IPS-18a (cell line): ENCODE results near the gene FER.

ENCODE experiments used
- H3K27ac ChIP-seq: one replicate; pipeline ENCODE4 v1.5.1; 2013; ENCODE audit warnings: low read length
- H3K27me3 ChIP-seq: one replicate; pipeline ENCODE4 v1.6.1; 2013; ENCODE audit warnings: mild to moderate bottlenecking, low read length; ENCODE audit not compliant: control insufficient read depth, insufficient read depth
- H3K36me3 ChIP-seq: one replicate; pipeline ENCODE4 v1.6.1; 2013; ENCODE audit warnings: low read depth, low read length; ENCODE audit not compliant: control insufficient read depth
- H3K4me1 ChIP-seq: one replicate; pipeline ENCODE4 v1.6.1; 2013; ENCODE audit warnings: low read depth, low read length; ENCODE audit not compliant: control insufficient read depth
- H3K4me3 ChIP-seq: one replicate; pipeline ENCODE4 v1.5.1; 2013; ENCODE audit warnings: low read length
- H3K9ac ChIP-seq: one replicate; pipeline ENCODE4 v1.6.1; 2013; ENCODE audit warnings: mild to moderate bottlenecking, low read length, moderate library complexity
- H3K9me3 ChIP-seq: one replicate; pipeline ENCODE4 v1.6.1; 2013; ENCODE audit warnings: low read depth, low read length; ENCODE audit not compliant: control insufficient read depth

Gene FER

DNA sequence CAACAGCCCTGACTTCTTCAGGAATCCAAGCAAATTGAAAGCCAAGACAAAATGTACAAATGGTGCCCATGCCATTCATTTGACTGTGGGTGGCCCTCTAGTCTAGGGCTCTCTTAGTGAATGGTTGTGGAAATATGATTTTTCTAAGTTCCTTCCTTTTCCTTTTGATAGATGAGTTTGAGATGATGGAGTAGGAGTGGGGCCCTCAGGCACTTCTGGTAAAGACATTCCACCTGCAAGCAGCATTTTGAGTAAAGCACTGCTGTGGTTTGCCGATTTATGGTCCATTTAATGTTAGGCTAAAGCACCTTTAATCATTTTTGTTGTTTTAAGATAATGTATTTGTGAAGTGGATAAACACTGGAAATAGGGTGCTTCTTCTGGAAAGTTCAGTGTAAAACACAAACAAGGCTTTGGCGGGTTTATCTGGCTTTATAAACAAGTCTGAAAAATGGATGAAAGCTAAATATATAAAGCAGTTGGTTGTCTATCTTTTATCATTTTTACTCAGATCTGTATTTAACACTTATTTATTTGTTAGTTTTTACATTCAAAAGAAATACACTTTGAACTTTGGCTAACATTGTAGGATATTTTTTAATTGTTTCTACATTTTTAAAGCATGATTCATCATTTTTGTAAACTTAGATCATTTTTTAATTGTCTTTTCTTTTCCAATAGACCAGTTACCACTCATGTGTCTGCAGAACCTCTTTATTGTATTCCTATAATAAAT lies 448.6 kb downstream of the FER start:
- Histone ChIP-seq H3K27me3 (no peaks in the 10 kb centered on the region), H3K9me3 (no peaks in the 10 kb centered on the region), H3K36me3 (no peaks in the 10 kb centered on the region), H3K4me1 (peaks cover 53% of the 10 kb centered on the region), H3K27ac (no peak overlapping the region), H3K9ac (no peak overlapping the region), H3K4me3 (peak overlapping the region; percentile 24)

DNA sequence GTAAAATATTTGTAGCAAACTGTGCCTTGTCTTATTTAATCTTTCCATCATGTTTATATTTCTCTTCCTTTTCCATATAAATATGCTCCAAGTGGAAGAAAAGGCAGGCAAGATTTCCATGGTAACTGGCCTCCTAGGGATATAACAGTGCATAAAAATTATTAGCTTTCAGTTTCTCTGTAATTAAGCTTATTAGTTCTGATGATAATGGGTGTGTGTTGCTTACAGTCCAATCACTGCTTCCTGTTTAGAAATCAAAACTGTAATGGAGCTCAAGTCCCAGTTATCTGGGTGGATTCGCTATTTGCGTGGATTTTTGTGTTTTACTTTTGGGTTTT lies 449.1 kb downstream of the FER start:
- H3K9me3 ChIP-seq = no peaks in the 10 kb centered on the region
- no peak overlapping the region for H3K9ac ChIP-seq
- no peaks in the 10 kb centered on the region for H3K36me3 ChIP-seq
- H3K4me3 ChIP-seq = no peak overlapping the region
- H3K27me3 ChIP-seq = no peaks in the 10 kb centered on the region
- H3K27ac ChIP-seq = no peak overlapping the region
- peaks cover 49% of the 10 kb centered on the region for H3K4me1 ChIP-seq

DNA sequence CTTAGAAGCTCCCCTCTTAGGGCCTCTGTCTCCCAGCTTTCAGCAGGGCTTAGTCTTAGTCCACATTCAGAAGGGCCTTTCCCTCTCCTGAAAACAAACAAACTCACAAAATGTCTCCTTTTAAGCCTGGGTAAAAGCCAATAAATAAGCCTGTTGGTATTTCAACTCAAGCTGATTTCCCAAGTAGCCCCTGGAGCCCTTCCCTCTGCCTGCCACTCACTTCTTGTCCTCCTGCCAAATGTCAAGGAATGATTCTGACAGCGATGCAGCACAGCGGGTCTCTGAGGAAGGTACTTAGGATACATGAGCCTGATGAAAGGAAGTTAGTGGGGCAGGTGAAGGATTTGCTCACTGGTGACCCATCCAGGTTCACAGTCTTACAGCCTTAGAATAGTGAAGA lies 451.6 kb downstream of the FER start:
- Histone ChIP-seq H3K4me3 (no peak overlapping the region), H3K9ac (no peak overlapping the region), H3K27me3 (no peaks in the 10 kb centered on the region), H3K36me3 (no peaks in the 10 kb centered on the region), H3K9me3 (no peaks in the 10 kb centered on the region), H3K4me1 (peaks cover 25% of the 10 kb centered on the region), H3K27ac (no peak overlapping the region)

DNA sequence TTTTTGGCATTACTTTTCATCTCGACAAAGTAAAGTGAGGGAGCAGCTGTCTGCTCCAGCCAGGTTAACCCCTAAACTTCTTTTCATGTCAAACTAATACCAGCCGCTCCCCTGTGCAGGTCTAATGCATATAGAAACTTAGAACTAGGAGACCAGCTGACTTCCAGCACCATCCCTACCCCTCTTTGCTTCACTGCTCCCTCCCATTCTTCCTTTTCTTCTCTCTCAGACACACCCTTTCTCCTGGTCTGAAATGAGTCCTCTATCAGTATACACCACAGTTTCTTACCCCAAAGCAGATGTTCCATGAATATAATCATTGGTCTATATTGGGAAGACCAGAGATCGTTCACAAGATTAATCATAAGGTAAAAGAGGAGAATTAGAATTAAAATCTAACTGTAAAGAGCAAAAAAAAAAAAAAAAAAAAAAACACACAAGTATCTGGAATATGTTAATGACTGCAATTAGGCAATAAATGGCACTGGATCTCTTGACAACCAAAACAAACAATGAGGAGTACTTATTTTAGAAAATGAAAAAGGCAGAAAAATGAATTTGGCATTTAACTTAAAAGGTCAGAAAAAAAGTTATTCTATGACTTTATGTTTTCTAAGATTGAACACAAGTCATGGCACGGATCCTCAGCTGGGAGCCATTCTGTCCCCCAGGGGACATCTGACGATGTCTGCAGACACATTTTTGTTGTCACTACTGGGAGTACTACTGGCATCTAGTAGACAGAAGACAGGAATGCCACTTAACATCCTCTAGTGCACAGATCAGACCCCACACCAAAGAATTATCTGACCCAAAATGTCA lies 452.3 kb downstream of the FER start:
- Histone ChIP-seq H3K36me3 (no peaks in the 10 kb centered on the region), H3K9ac (no peak overlapping the region), H3K27ac (no peak overlapping the region), H3K4me3 (no peak overlapping the region), H3K27me3 (no peaks in the 10 kb centered on the region), H3K4me1 (peaks cover 18% of the 10 kb centered on the region), H3K9me3 (no peaks in the 10 kb centered on the region)

DNA sequence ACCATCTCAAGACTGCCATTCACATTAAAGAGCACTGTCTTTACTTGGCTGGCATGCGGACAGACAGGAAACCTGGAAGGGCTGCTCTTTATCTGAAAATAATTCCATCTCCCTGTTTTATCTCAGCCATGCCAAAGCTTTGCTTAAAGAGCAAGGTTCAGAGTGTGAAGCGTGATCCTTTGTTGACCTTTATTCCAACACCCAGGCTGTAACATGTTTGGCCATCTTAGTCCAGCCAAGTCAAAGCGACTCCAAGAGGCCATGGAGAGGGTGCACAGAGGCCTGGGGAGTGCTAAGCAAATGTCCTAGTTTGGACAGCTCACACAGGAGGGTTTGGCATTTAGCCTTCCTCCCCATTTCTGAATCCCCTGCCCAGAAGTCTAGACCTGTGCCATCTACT lies 467.3 kb downstream of the FER start:
- Histone ChIP-seq H3K4me3 (no peak overlapping the region), H3K27me3 (no peaks in the 10 kb centered on the region), H3K9ac (no peak overlapping the region), H3K4me1 (no peaks in the 10 kb centered on the region), H3K36me3 (no peaks in the 10 kb centered on the region), H3K27ac (no peak overlapping the region), H3K9me3 (peaks cover 5% of the 10 kb centered on the region)

DNA sequence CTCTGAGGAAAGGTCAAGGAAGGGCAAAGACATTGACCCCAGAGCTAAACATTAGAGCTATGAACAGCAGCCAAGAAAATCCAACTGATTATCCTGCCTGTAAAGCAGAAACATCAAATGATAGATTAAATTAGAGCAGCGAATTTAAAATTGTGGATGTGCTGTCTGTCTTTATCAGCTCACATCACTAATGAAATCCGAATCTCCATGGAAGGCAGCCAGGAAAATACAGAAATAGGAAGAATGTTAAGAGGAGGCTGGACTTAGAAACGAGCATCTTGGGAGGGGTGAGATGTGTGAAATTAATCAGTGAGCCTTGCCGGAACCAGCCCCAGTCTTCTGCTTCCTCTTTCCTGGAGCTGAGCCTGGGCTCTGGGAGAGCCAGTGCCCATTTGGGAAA lies 471.1 kb downstream of the FER start:
- Histone ChIP-seq H3K27ac (no peak overlapping the region), H3K9me3 (peaks cover 5% of the 10 kb centered on the region), H3K27me3 (no peaks in the 10 kb centered on the region), H3K4me1 (no peaks in the 10 kb centered on the region), H3K36me3 (no peaks in the 10 kb centered on the region), H3K9ac (no peak overlapping the region), H3K4me3 (no peak overlapping the region)

DNA sequence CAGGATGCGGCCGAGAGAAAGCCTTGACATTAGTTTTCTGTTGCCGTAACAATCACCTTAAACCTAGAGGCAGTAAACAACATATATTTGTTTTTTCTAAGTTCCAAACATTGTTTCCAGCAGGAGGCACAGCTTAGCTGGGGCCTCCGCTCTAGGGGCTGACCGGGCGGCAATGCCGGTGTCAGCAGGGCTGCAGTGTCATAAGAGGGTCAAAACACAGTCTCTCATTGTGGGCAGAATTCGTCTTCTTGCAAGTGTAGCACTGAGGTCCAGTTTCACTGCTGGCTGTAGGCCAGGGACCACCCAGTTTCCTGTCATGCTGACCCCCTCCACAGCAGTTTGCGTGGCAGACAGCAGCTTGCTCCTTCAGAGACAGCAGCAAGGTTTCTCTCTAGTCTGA lies 475.8 kb downstream of the FER start:
- H3K4me1 ChIP-seq = no peaks in the 10 kb centered on the region
- no peak overlapping the region for H3K4me3 ChIP-seq
- no peak overlapping the region for H3K27ac ChIP-seq
- no peaks in the 10 kb centered on the region for H3K27me3 ChIP-seq
- H3K36me3 ChIP-seq = no peaks in the 10 kb centered on the region
- H3K9ac ChIP-seq = no peak overlapping the region
- peaks cover 3% of the 10 kb centered on the region for H3K9me3 ChIP-seq

DNA sequence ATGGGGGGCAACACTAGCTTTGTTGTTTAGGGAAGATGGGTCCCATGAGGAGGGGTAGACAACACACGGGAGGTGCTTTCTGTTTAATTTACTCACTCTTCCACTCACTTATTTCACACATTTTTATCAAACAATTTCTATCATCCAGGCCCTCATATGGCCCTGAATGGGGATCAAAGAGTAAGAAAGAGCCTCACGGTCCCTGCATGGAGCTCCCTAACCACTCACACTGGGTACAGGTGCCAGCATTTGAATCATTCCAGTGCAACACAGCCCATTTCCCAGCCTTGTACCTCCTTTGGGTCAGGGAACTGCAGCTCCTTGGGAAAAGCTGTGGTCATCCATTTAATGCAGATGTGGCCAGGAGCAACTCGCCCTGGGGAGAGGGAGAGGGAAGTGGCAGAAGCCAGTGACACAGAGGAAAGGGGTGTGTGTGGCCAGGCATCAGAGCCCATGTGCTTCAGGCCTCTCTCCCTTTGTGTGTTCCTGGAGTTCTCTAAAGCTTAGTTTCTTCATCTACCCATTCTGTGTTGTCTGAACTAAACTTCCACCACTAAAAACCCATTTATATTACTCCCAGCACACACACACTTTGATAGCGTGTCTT lies 476.7 kb downstream of the FER start:
- Histone ChIP-seq H3K4me3 (no peak overlapping the region), H3K27ac (no peak overlapping the region), H3K9me3 (peaks cover 3% of the 10 kb centered on the region), H3K27me3 (no peaks in the 10 kb centered on the region), H3K9ac (no peak overlapping the region), H3K36me3 (no peaks in the 10 kb centered on the region), H3K4me1 (no peaks in the 10 kb centered on the region)

DNA sequence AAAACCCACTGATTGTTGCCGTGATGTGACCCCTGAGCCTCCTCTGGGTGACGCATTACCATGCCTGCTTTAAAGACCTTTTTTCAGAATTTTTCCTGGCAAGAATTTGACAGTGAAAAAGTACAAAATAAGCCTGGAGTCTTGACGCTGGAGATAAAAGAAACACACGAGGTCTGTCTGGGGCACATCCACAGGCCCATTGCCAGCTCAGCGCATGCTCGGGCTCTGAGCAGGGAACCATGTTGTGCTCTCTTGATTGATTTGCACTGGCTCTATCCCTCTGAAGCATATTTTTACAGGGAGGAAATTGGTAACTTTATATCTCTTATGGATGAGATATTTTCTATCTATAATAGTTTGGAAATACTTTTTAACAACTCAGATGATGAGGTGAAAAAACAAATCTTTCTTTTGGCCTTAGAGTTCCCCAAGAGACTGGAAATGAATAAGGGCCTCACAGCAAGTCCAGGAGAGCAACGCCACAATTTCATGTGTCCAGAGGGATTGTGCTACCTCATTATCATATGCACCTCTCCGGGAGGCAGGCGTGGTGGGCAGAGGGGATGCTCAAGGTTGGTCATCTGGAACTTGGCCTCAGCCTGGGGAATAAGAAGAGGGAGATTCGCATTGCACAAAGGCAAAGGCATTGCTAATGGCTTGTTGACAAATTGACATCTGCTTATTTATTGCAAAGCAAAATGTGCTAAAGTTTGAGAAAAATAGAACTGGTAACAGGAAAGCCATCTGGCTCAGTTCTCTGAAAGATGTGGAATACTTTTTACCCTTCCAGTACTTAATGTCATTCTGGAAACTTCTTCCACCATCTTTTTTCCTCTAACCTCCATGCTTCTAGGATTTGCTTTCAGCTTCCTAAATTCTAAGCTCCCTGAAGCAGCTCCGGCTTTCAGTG lies 478.3 kb downstream of the FER start:
- no peaks in the 10 kb centered on the region for H3K9me3 ChIP-seq
- no peaks in the 10 kb centered on the region for H3K36me3 ChIP-seq
- H3K9ac ChIP-seq = no peak overlapping the region
- H3K27me3 ChIP-seq = no peaks in the 10 kb centered on the region
- no peak overlapping the region for H3K4me3 ChIP-seq
- no peaks in the 10 kb centered on the region for H3K4me1 ChIP-seq
- H3K27ac ChIP-seq = no peak overlapping the region

DNA sequence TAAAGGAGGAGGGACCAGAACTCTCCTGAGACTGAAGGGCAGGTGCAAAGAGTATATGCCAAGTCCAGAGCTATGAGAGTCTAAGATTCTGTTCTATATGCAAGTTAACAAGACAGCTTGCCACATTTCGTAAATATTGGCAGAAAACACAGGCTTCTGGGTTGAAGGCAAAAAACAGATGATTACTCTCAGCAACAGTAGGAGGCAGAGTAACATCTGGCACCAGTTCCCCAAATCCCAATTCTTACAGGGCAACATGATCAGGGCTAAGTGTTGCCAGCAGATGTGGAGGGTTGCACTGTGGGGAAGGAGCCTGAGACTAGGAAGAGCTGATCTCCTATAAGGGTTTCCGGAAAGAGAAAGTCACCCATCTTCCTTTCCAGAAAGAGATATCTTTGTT lies 482.7 kb downstream of the FER start:
- Histone ChIP-seq H3K4me3 (no peak overlapping the region), H3K36me3 (no peaks in the 10 kb centered on the region), H3K27ac (no peak overlapping the region), H3K9me3 (no peaks in the 10 kb centered on the region), H3K4me1 (no peaks in the 10 kb centered on the region), H3K27me3 (no peaks in the 10 kb centered on the region), H3K9ac (no peak overlapping the region)

DNA sequence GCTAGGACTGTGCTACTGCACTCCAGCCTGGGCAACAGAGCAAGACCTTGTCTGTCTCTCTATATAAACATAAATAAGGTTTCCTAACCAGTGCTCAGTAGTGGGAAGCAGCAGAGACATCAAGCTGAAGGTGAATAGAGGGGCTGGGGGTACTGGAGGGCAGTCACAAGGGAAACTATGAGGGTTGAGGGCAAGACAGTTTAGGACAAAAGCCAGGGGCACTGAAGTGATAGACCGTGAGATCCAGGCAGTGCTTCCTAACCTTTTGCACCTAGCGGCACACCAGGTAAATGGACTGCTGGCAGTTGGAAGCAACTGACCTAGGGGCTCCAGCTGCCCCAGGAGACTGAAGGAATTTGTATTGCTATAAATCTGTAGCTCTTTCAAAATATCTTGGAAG lies 483.6 kb downstream of the FER start:
- Histone ChIP-seq H3K9ac (no peak overlapping the region), H3K27ac (no peak overlapping the region), H3K4me1 (no peaks in the 10 kb centered on the region), H3K4me3 (no peak overlapping the region), H3K27me3 (no peaks in the 10 kb centered on the region), H3K36me3 (no peaks in the 10 kb centered on the region), H3K9me3 (no peaks in the 10 kb centered on the region)
